GM12872 (cell line): Measurements from ENCODE around the gene CCDC88B.

Experiments
- TF ChIP-seq, protein P1 (sequence below): IDR thresholded peaks from 3 replicates; pipeline ENCODE4 v1.5.1; 2011; ENCODE audit warnings: low read depth, mild to moderate bottlenecking, low read length, moderate library complexity; ENCODE audit not compliant: insufficient read depth

The CCDC88B gene

DNA sequence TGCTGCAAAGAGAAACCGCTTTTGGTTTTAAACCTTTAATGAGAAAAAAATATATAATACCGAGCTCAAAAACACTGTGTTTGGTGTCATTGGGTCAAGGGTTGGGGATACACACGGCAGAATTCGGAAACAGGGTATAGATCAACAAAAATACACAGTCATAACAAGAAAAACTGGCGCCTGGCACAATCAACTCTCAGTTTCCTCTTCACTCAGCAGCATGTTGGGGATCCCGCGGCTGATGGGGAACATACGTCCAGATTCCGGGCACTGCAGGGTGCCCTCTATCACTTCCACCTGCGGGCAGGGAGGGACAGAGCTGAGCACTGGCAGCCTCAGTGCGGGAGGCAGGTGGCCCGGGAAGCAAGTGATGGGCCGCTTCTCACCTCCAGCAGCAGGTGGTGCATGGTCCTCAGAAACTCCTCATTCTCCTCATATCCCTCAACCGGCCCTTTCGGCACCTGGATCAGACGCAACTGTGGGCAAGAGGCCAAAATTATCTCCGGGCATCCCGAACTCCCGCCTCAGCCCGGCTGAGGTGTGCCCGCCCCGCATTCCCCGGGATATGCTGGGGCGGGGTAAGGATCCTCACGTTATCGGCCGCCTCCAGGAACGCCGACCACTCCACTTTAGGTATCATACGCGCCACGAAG is 23.2 kb upstream of the CCDC88B start:
- TF ChIP-seq, protein P1, sequence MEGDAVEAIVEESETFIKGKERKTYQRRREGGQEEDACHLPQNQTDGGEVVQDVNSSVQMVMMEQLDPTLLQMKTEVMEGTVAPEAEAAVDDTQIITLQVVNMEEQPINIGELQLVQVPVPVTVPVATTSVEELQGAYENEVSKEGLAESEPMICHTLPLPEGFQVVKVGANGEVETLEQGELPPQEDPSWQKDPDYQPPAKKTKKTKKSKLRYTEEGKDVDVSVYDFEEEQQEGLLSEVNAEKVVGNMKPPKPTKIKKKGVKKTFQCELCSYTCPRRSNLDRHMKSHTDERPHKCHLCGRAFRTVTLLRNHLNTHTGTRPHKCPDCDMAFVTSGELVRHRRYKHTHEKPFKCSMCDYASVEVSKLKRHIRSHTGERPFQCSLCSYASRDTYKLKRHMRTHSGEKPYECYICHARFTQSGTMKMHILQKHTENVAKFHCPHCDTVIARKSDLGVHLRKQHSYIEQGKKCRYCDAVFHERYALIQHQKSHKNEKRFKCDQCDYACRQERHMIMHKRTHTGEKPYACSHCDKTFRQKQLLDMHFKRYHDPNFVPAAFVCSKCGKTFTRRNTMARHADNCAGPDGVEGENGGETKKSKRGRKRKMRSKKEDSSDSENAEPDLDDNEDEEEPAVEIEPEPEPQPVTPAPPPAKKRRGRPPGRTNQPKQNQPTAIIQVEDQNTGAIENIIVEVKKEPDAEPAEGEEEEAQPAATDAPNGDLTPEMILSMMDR: peak; percentile 35

DNA sequence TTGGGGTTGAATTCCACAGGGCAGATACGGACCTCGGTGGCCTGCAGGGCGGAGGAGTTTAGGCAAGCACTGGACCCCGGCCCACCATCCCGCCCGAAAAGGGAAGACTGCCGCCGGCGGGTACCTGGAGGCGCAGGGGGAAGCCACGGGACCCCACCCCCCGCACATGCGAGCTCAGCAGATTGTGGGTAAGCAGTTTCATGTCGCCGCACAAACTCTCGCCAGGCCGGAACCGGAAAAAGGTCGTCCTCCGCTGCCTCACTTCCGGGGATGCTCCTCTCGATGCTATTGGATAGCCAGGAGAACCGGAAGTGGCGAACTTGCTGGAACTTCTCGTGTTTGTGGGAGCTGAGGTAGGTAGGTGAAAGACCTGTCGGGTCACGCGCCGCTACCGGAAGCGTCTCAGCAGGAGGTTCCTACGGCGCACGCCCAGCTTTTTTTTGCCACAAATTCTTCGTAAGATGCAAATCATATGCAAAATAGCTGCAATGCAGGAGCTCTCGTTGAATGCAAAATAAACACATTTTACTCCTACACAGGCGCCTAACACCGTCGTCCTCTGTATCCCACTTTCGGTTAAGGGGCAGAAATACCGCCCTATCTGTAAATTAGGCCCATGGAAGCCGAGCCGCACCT is 22.6 kb upstream of the CCDC88B start, which contains the start of gene TRMT112:
Gene TRMT112 (minus strand): TSS at position 235 of the 636 bp plus-strand sequence. CDS start 33 bp downstream, at position 202.
- TF ChIP-seq, protein P1: no peak

DNA sequence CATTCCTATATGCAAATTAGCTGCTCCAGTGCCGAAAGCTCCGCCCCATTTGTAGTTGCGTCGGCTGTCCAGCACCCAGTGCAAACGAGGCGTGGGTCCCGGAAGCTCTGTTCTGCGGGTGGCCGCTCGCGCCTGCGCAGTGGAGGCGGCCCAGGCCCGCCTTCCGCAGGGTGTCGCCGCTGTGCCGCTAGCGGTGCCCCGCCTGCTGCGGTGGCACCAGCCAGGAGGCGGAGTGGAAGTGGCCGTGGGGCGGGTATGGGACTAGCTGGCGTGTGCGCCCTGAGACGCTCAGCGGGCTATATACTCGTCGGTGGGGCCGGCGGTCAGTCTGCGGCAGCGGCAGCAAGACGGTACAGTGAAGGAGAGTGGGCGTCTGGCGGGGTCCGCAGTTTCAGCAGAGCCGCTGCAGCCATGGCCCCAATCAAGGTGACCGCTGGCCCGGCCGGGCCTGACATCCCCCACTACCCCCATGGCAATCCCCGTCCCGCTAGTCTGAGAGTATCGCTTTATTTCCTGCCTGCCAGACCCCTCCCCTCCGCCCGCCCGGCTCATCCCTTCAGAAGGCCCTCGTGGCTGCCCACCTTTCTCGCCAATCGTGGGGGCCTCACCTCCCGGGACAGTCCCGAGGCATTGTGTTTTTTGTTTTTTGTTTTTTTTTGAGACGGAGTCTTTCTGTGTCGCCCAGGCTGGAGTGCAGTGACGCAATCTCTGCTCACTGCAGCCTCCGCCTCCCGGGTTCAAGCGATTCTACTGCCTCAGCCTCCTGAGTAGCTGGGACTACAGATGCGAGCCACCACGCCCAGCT is 21.8 kb upstream of the CCDC88B start, which contains the start of gene PRDX5:
Gene PRDX5 (plus strand): TSS at position 161 of the 805 bp plus-strand sequence. CDS start 95 bp downstream, at position 256.
- TF ChIP-seq, protein P1: peak; percentile 47

DNA sequence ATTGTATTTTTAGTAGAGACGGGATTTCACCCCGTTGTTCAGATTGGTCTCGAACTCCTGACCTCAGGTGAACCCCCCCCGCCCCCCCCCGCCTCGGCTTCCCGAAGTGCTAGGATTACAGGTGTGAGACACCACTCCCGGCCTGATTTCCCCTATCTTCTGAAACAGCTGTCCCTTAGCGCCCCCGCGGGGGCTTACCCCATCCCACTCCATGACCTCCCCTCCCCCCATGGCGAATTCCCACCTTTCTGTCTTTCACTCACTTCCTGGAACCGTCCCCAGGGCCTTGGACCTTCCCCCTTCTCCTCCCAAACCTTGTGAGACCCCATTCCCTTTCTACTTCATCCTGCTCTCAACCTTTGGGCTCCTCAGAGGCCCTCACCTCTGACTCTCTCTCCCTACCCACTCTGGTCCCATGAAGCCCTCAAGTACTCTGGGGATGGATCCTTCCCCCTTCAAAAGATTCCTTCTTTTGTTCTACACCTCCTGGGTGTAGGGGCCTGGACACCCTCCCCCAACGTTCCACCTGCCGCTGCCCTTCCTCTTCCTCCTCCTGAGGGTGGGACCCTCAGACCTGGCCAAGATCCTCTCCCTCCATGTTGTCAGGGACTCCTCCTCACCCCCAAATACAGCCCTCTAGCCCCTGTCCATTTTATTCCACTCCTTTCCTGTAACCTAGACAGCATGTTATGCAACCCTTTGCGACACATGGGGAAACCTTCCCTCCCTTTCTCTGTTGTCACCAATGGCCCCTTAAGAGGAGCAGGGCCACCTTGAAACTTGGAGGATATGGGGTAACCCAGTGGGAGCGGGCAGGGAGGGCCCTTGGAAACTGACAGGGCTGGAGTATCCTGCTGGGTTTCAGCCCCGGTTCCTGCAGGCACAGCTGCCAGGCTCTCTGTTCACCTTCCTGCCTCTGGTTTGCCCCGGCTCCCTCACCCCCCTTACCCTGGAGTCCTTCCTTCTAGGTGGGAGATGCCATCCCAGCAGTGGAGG is 20.9 kb upstream of the CCDC88B start:
- TF ChIP-seq, protein P1: no peak

DNA sequence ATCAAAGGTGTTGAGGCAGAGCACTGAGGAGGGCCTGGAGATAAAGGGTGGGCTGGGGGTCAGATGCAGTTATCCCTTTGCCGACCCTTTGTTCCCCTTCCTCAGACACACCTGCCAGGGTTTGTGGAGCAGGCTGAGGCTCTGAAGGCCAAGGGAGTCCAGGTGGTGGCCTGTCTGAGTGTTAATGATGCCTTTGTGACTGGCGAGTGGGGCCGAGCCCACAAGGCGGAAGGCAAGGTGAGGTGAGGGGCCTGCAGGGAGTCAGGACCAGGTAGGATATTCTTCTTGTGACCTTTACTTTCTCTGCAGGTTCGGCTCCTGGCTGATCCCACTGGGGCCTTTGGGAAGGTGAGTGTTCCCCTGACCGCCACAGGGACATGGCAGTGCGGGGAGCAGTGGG is 19.4 kb upstream of the CCDC88B start:
- TF ChIP-seq, protein P1: no peak

DNA sequence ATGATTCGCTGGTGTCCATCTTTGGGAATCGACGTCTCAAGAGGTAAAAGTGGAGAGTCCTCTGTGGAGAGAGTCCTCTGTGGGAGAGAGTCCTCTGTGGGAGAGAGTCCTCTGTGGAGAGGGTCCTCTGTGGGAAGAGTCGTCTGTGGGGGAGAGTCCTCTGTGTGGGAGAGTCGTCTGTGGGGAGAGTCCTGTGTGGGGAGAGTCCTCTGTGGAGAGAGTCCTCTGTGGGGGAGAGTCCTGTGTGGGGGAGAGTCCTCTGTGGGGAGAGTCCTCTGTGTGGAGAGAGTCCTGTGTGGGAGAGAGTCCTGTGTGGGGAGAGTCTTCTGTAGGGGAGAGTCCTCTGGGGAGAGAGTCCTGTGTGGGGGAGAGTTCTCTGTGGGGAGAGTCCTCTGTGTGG is 19.0 kb upstream of the CCDC88B start:
- TF ChIP-seq, protein P1: no peak

DNA sequence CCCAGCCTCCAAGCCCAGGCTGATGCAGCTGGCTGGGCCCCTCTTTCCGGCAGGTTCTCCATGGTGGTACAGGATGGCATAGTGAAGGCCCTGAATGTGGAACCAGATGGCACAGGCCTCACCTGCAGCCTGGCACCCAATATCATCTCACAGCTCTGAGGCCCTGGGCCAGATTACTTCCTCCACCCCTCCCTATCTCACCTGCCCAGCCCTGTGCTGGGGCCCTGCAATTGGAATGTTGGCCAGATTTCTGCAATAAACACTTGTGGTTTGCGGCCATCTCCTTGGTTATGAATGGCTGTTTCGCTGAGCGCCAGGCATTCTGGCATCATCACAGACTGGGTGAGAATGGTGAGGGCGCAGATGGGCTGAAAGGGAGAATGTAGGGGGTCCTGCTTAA is 18.5 kb upstream of the CCDC88B start:
- TF ChIP-seq, protein P1: no peak
